ENCODE results near the gene SART3. TPM values are rescaled to one million over a fixed set of nuclear protein-coding genes. Genes with fewer than 3 reads are reported as not detected.

The SART3 gene
- total RNA-seq, 6 experiments from 2014 or later = 33.8 to 36.3 (median 34.8) TPM

DNA sequence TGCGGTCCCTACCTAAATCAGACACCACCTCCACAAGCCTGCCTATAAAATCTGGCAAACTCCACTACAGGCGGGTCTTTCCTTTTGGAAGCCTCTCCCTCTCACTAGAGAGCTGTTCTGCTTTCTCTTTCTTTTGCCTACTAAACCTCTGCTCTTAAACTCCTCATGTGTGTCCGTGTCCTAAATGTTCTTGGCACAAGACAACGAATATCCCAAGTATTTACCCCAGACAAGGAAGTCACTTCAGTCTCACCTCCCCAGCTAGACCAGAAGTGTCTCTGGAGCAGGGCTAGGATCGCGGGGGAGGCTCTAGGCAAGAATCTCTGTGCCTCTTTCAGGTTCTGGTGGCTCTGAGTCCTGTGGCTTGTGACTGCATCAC lies 83.1 kb downstream of the SART3 start:
- TF ChIP-seq CTCF (IDR thresholded peaks at IDR 0.05) = no peak
- Mint-ChIP-seq H3K4me1 (ENCODE audit: low read depth) (peaks cover 7% of the 10 kb centered on the region), H3K9me3 (no peaks in the 10 kb centered on the region), H3K27ac (no peak overlapping the region), H3K27me3 (ENCODE audit: insufficient read depth) (peaks cover 5% of the 10 kb centered on the region; the same call in 1 of the 2 replicates), H3K36me3 (ENCODE audit: low read depth) (no peaks in the 10 kb centered on the region), H3K4me3 (peak overlapping the region; percentile 7; the same call in 1 of the 2 replicates)
- no peak for DNase-seq

DNA sequence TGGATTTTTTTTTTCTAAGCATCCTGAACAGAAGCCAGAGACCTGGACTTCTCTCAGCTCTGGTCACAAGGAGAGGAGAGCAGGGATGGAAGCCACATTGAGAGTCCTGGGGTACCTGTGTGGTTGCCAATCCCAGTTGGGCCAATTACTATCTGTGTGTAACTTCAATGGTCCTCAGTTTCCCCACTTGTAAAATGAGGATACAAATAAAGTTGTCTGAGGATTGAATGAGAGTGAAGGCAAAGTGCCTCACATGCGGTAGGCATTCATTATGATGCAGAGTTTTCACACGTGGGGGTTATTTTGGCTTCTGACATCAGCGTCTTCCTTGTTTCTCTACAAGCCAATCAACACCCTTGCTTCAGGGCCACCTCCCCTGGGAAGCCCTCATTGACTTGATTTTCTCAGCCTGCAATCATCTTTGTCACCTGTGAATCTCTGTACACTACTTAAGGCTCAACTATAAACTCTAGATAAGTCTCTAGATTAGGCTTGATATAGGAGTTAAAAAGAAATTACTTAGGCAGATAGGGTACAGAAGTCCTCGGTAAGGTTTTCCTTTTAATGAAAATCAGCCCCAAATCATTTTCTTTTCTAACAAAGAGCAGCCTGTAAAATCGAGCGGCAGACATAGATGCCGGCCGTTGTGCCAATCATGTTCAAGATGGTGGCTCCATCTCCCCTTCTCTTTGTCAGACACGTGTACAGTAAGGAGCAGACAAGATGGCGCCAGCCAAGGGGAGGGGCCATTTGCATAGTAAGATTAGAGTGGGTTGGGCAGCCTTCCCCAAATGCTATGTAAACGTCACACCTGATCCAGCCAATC lies 83.7 kb downstream of the SART3 start:
- H3K27me3 Mint-ChIP-seq (ENCODE audit: insufficient read depth) = peaks cover 5% of the 10 kb centered on the region; the same call in 1 of the 2 replicates
- no peak for TF ChIP-seq CTCF (IDR thresholded peaks at IDR 0.05)
- H3K9me3 Mint-ChIP-seq = no peaks in the 10 kb centered on the region
- H3K36me3 Mint-ChIP-seq (ENCODE audit: low read depth) = no peaks in the 10 kb centered on the region
- no peak overlapping the region for H3K4me3 Mint-ChIP-seq
- peaks cover 1% of the 10 kb centered on the region for H3K4me1 Mint-ChIP-seq (ENCODE audit: low read depth)
- H3K27ac Mint-ChIP-seq = no peak overlapping the region
- DNase-seq = no peak

DNA sequence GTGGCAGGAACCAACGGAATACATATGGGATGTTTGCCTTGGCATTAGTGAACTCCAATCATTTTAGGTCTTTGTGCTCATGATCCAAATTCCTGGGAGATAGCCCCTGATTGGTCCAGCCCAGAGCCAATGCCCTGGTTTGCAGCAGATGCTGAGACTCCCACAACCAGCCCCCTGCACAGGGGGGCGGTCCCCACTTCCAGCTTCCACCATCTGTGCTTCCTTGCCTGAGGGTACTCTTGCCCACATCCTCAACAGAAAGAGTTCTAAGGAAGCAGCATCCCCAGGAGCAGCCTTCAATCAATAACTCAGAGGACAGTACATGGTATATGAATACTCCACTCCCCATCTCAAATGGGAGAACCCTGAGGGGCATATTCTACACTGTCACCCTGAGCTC lies 85.6 kb downstream of the SART3 start:
- Mint-ChIP-seq H3K27me3 (ENCODE audit: insufficient read depth) (peaks cover 5% of the 10 kb centered on the region; the same call in 1 of the 2 replicates), H3K4me1 (ENCODE audit: low read depth) (no peaks in the 10 kb centered on the region), H3K36me3 (ENCODE audit: low read depth) (no peaks in the 10 kb centered on the region), H3K27ac (no peak overlapping the region), H3K9me3 (no peaks in the 10 kb centered on the region), H3K4me3 (no peak overlapping the region)
- no peak for DNase-seq
- TF ChIP-seq CTCF (IDR thresholded peaks at IDR 0.05) = no peak

- H3K4me1 Mint-ChIP-seq (ENCODE audit: low read depth) = no peaks in the 10 kb centered on the region
- no peaks in the 10 kb centered on the region for H3K9me3 Mint-ChIP-seq
- no peak for TF ChIP-seq CTCF (IDR thresholded peaks at IDR 0.05)
- no peak for DNase-seq
- H3K27me3 Mint-ChIP-seq (ENCODE audit: insufficient read depth) = peaks cover 5% of the 10 kb centered on the region; the same call in 1 of the 2 replicates
- H3K36me3 Mint-ChIP-seq (ENCODE audit: low read depth) = no peaks in the 10 kb centered on the region
- H3K4me3 Mint-ChIP-seq = no peak overlapping the region
- no peak overlapping the region for H3K27ac Mint-ChIP-seq
Measured at GRCh38 chr12:108473400-108474055, 87.4 kb downstream of the SART3 start.

Other genes starting within 250 kb of the SART3 start
- not detected for gene CMKLR1, start 221.9 kb downstream of the SART3 start, total RNA-seq (2021; fragmentation: NEBNext Ultra II Directional; extraction: Animal tissue kit (Norgen Biotek cat#: 25700))
- 10 to 100 TPM in 2 of 6 experiments, 1 to 10 TPM in 4; 8.5 to 12.1 (median 9.9) TPM for gene FICD, start 45.9 kb downstream of the SART3 start, total RNA-seq (2021; fragmentation: NEBNext Ultra II Directional; extraction: Animal tissue kit (Norgen Biotek cat#: 25700))
- gene ISCU, start 1.4 kb upstream of the SART3 start, total RNA-seq (2021; fragmentation: NEBNext Ultra II Directional; extraction: Animal tissue kit (Norgen Biotek cat#: 25700)) = 100 to 1,000 TPM; 100 to 128 (median 107) TPM
- gene TMEM119, start 36.9 kb upstream of the SART3 start, total RNA-seq (2021; fragmentation: NEBNext Ultra II Directional; extraction: Animal tissue kit (Norgen Biotek cat#: 25700)) = 10 to 100 TPM; 11.9 to 22.2 (median 19.1) TPM
- 1 to 10 TPM; 6.2 to 8.1 (median 7.1) TPM for gene SELPLG, start 72.7 kb upstream of the SART3 start, total RNA-seq (2021; fragmentation: NEBNext Ultra II Directional; extraction: Animal tissue kit (Norgen Biotek cat#: 25700))
- gene CORO1C, start 170.3 kb upstream of the SART3 start, total RNA-seq (2021; fragmentation: NEBNext Ultra II Directional; extraction: Animal tissue kit (Norgen Biotek cat#: 25700)) = 100 to 1,000 TPM; 541 to 709 (median 649) TPM